IMR-90 (cell line): ENCODE results near the gene MTF2. TPM values are rescaled to one million over a fixed set of nuclear protein-coding genes. Genes with fewer than 3 reads are reported as not detected.
A peak's percentile ranks its signal among the peaks of the same experiment; 100 is the strongest.

ENCODE experiments used
- ATAC-seq: fragments of 200-7000 bp; cut with Tn5 transposase; 2 replicates; pipeline ENCODE4 v1.9.1; 2020; ENCODE audit warnings: low read depth, mild to moderate bottlenecking, moderate library complexity
- BruUV-seq: library from RNA; stranded (reverse); fragments of 400-500 nt; replicated peaks from 2 replicates; lab custom pipeline; 2021; lab: Mats Ljungman, UMichigan
- CTCF ChIA-PET: fragments of 300-600 bp; formaldehyde crosslinking; extraction: SDS; loops from one replicate; lab custom pipeline; 2021; ENCODE audit warnings: antibody characterized with exemption; lab: Yijun Ruan, JAX
- POLR2A ChIA-PET: fragments of 300-600 bp; sonication (Branson Sonifier 250); formaldehyde crosslinking; loops from one replicate; lab custom pipeline; 2022; ENCODE audit warnings: antibody characterized with exemption; ENCODE audit not compliant: unreplicated experiment; lab: Charles Lee
- DNase-seq: peaks from one replicate; pipeline ENCODE4 v3.0.0; 2013
- H2AFZ ChIP-seq: replicated peaks from 2 replicates; pipeline ENCODE3; 2013; ENCODE audit warnings: low read length, mild to moderate bottlenecking; ENCODE audit not compliant: poor library complexity
- H2AK5ac ChIP-seq: 2 replicates; pipeline ENCODE4 v1.6.1; 2013; ENCODE audit warnings: low read depth, low read length, inconsistent platforms
- H2AK9ac ChIP-seq: replicated peaks from 2 replicates; pipeline ENCODE3; 2013; ENCODE audit warnings: mild to moderate bottlenecking, low read depth, low read length, moderate library complexity; ENCODE audit not compliant: poor library complexity
- H2BK120ac ChIP-seq: 2 replicates; pipeline ENCODE4 v1.6.1; 2013; ENCODE audit warnings: low read depth, low read length, inconsistent platforms
- H2BK15ac ChIP-seq: 3 replicates; pipeline ENCODE4 v1.6.1; 2013; ENCODE audit warnings: low read depth, low read length, inconsistent platforms
- H2BK20ac ChIP-seq: 2 replicates; pipeline ENCODE4 v1.6.1; 2013; ENCODE audit warnings: low read depth, mild to moderate bottlenecking, inconsistent platforms, low read length, moderate library complexity
- H2BK5ac ChIP-seq: 2 replicates; pipeline ENCODE4 v1.6.1; 2013; ENCODE audit warnings: mild to moderate bottlenecking, low read depth, low read length, inconsistent platforms; ENCODE audit not compliant: poor library complexity, severe bottlenecking
- H3K14ac ChIP-seq: replicated peaks from 2 replicates; pipeline ENCODE4 v1.6.1; 2013; ENCODE audit warnings: low read depth, low read length, inconsistent platforms
- H3K18ac ChIP-seq: 2 replicates; pipeline ENCODE4 v1.6.1; 2013; ENCODE audit warnings: low read depth, low read length, control low read depth
- H3K23ac ChIP-seq: 2 replicates; pipeline ENCODE4 v1.6.1; 2013; ENCODE audit warnings: low read depth, low read length, inconsistent platforms
- H3K27ac ChIP-seq: 2 replicates; pipeline ENCODE4 v1.5.1; 2013; ENCODE audit warnings: mild to moderate bottlenecking, control low read depth, low read length; ENCODE audit not compliant: insufficient read depth
- H3K27me3 ChIP-seq: 2 replicates; pipeline ENCODE4 v1.6.1; 2013; ENCODE audit warnings: low read length; ENCODE audit not compliant: control insufficient read depth, insufficient read depth
- H3K36me3 ChIP-seq: 2 replicates; pipeline ENCODE4 v1.6.1; 2013; ENCODE audit warnings: low read length, mixed read lengths; ENCODE audit not compliant: control insufficient read depth, insufficient read depth
- H3K4ac ChIP-seq: 2 replicates; pipeline ENCODE4 v1.6.1; 2013; ENCODE audit warnings: low read depth, low read length, inconsistent platforms
- H3K4me1 ChIP-seq: 2 replicates; pipeline ENCODE4 v1.6.1; 2013; ENCODE audit warnings: low read length, mixed read lengths; ENCODE audit not compliant: control insufficient read depth, insufficient read depth
- H3K4me2 ChIP-seq: 2 replicates; pipeline ENCODE4 v1.6.1; 2013; ENCODE audit warnings: low read depth, mild to moderate bottlenecking, control low read depth, low read length, moderate library complexity
- H3K4me3 ChIP-seq: 2 replicates; pipeline ENCODE4 v1.5.1; 2013; ENCODE audit warnings: low read depth, mild to moderate bottlenecking, control low read depth, low read length, moderate library complexity; ENCODE audit not compliant: insufficient read depth
- H3K56ac ChIP-seq: 2 replicates; pipeline ENCODE4 v1.6.1; 2013; ENCODE audit warnings: low read length, inconsistent platforms; ENCODE audit not compliant: insufficient read depth; ENCODE audit errors: extremely low read depth
- H3K79me1 ChIP-seq, 2 experiments: 2 replicates each; pipeline ENCODE4 v1.6.1; 2013; ENCODE audit warnings: low read length in 2 of 2, inconsistent platforms in 1 of 2, low read depth in 1 of 2
- H3K9ac ChIP-seq: 2 replicates; pipeline ENCODE4 v1.6.1; 2013; ENCODE audit warnings: low read depth, low read length, control low read depth
- H3K9me1 ChIP-seq: 2 replicates; pipeline ENCODE4 v1.6.1; 2013; ENCODE audit warnings: low read length, inconsistent platforms; ENCODE audit not compliant: insufficient read depth
- H3K9me3 ChIP-seq: 2 replicates; pipeline ENCODE4 v1.6.1; 2013; ENCODE audit warnings: low read length; ENCODE audit not compliant: control insufficient read depth, insufficient read depth
- H4K20me1 ChIP-seq: 2 replicates; pipeline ENCODE4 v1.6.1; 2013; ENCODE audit warnings: low read length, inconsistent platforms; ENCODE audit not compliant: insufficient read depth
- H4K5ac ChIP-seq: 2 replicates; pipeline ENCODE4 v1.6.1; 2013; ENCODE audit warnings: mild to moderate bottlenecking, low read depth, low read length, control low read depth
- H4K8ac ChIP-seq, 2 experiments: 2 replicates each; pipeline ENCODE4 v1.6.1; 2013; ENCODE audit warnings: low read depth in 2 of 2, low read length in 2 of 2, control low read depth in 1 of 2, inconsistent platforms in 1 of 2
- H4K91ac ChIP-seq: 2 replicates; pipeline ENCODE4 v1.6.1; 2013; ENCODE audit warnings: low read depth, low read length, inconsistent platforms; ENCODE audit not compliant: insufficient read depth
- MAFK ChIP-seq: IDR thresholded peaks from 2 replicates; pipeline ENCODE4 v1.6.1; 2012; ENCODE audit warnings: low read depth, low read length, improper control_type of control experiment
- MXI1 ChIP-seq: IDR thresholded peaks from 2 replicates; pipeline ENCODE4 v1.6.1; 2012; ENCODE audit warnings: low read depth, mild to moderate bottlenecking, low read length, moderate library complexity, borderline replicate concordance
- WGBS, 2 experiments: methylation state at CpG; one replicate each; pipeline versions ENCODE4 v1.1.5 to v1.1.7; 2013; ENCODE audit warnings: missing lambda C conversion rate in 2 of 2; ENCODE audit not compliant: insufficient read length in 1 of 2; ENCODE audit errors: extremely low coverage in 2 of 2; 5-methylcytosine and 5-hydroxymethylcytosine counted together
- dilution Hi-C: fragments of 300-500 bp; cut with HindIII; formaldehyde crosslinking; loops from one replicate; pipeline ENCODE4 v1.14.3; 2018; ENCODE audit warnings: low sequenced_read_pairs; ENCODE audit not compliant: unreplicated experiment
- in situ Hi-C: fragments of 300-500 bp; cut with MboI; formaldehyde crosslinking; loops from 3 replicates; pipeline ENCODE4 v1.14.3; 2019; ENCODE audit warnings: low sequenced_read_pairs, inconsistent platforms, mixed read lengths
- intact Hi-C: fragments of 100-400 bp; cut with micrococcal nuclease; formaldehyde crosslinking; loops from 2 replicates; pipeline ENCODE4 v1.10.0; 2022
- polyA plus RNA-seq, 3 experiments: library from polyadenylated mRNA; depleted of rRNA; stranded (reverse); fragments of >200 nt; gene quantifications; 2 replicates each; pipeline ENCODE4 v1.2.3, GENCODE V29; 2012; ENCODE audit warnings: low replicate concordance in 1 of 3
- total RNA-seq: library from RNA; depleted of rRNA; stranded (reverse); fragments of >200 nt; gene quantifications from 2 replicates; pipeline ENCODE4 v1.2.3, GENCODE V29; 2012

The MTF2 gene
- total and polyA plus RNA-seq, 2 of the 4 experiments (the other 2 are of a cell fraction), result 10.6 to 39.8 TPM

DNA sequence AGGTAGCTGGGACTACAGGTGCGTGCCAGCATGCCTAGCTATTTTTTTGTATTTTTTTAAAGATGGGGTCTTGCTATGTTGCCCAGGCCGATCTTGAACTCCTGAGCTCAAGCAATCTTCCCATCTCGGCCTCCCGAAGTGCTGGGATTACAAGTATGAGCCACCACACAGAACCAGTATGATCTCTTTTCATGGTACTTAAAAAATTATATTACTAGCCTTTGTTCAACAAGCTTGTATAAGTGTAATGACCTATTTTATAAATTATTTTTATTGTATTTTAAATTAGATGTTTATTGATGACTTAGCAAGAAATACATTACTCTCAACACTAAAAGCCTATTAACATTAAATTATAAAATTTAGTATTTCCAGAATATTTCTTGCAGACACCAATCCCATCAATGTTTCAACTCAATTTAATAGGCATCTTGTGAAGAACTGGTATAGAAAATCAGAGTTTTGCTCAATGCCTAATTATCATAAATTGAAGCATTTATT lies 36.0 kb upstream of the MTF2 start:
- Histone ChIP-seq H2AK5ac (no peak overlapping the region), H2BK15ac (no peak overlapping the region), H3K14ac (no peak overlapping the region), H2BK20ac (no peak overlapping the region), H3K18ac (no peak overlapping the region), H3K9me3 (no peaks in the 10 kb centered on the region), H3K56ac (no peak overlapping the region), H3K9ac (no peak overlapping the region), H3K36me3 (no peaks in the 10 kb centered on the region), H3K4me2 (no peak overlapping the region), H3K4ac (no peak overlapping the region), H2AFZ (no peak overlapping the region), H2BK5ac (no peak overlapping the region), H3K4me1 (no peaks in the 10 kb centered on the region), H2BK120ac (no peak overlapping the region), H3K27ac (no peak overlapping the region), H4K91ac (no peak overlapping the region), H3K27me3 (no peaks in the 10 kb centered on the region; the same call in none of the 2 replicates), H4K5ac (no peak overlapping the region), H4K8ac (no peak overlapping the region), H3K23ac (no peak overlapping the region), H4K20me1 (no peaks in the 10 kb centered on the region), H3K4me3 (no peak overlapping the region), H3K79me1 (no peaks in the 10 kb centered on the region), H3K9me1 (no peaks in the 10 kb centered on the region), H2AK9ac (no peak overlapping the region)
- ChIA-PET POLR2A (no interaction called here), CTCF (no interaction called here)
- in situ Hi-C loops (no loop called here), intact Hi-C loops (no loop called here), dilution Hi-C loops (no loop called here)
- peak; percentile 30; the same call in 1 of the 2 replicates for TF ChIP-seq MAFK
- TF ChIP-seq MXI1, result no peak
- DNase-seq, result no peak
- BruUV-seq, result no TSS peak
- WGBS, 2 experiments, result no CpG with 5 or more reads among the region's 4 CpGs
- no peak for ATAC-seq
